Thyroid gland (tissue), 4 donors: ENCODE measurements around the gene PTPRT. TPM values are rescaled to one million over a fixed set of nuclear protein-coding genes. Genes with fewer than 3 reads are reported as not detected.

Experiments used
- DNase-seq, 2 donors: peaks; one replicate each; pipeline ENCODE4 v3.0.0-alpha.2; 2019
- H3K27ac ChIP-seq, 3 donors: fragments of 200-600 bp; sonication (generic); 1 replicate in 2 of 3; 2 replicates in 1 of 3; pipeline ENCODE4 v1.5.1; 2016 to 2019; ENCODE audit warnings: mild to moderate bottlenecking in 1 of 3, moderate library complexity in 1 of 3
- H3K27me3 ChIP-seq: fragments of 200-600 bp; sonication (generic); one replicate; pipeline ENCODE4 v1.5.1; 2019
- H3K36me3 ChIP-seq, 2 donors: fragments of 200-600 bp; sonication (generic); one replicate each; pipeline ENCODE4 v1.5.1; 2016 to 2019
- H3K4me1 ChIP-seq, 2 donors: fragments of 200-600 bp; sonication (generic); one replicate each; pipeline ENCODE4 v1.5.1; 2017 to 2019
- H3K4me3 ChIP-seq, 3 donors: fragments of 200-600 bp; sonication (generic); replicated peaks in 1 of 3; 1 replicate in 2 of 3; 2 replicates in 1 of 3; pipeline ENCODE4 v1.5.1; 2016; ENCODE audit warnings: mild to moderate bottlenecking in 1 of 3
- H3K9me3 ChIP-seq: fragments of 200-600 bp; sonication (generic); one replicate; pipeline ENCODE4 v1.5.1; 2017
- CTCF ChIP-seq, 6 experiments: fragments of 200-600 bp in 3 of 6; fragments of 450-650 bp in 3 of 6; sonication (generic) in 3 of 6; IDR thresholded peaks; one replicate each; pipeline ENCODE4 v1.5.1; 2016 to 2019; ENCODE audit warnings: antibody characterized with exemption in 6 of 6, mild to moderate bottlenecking in 2 of 6, inconsistent platforms in 1 of 6, moderate library complexity in 1 of 6
- POLR2A ChIP-seq, 2 donors: fragments of 450-650 bp; IDR thresholded peaks; one replicate each; pipeline ENCODE4 v1.6.1; 2017; ENCODE audit warnings: antibody characterized with exemption in 2 of 2, mild to moderate bottlenecking in 2 of 2, moderate library complexity in 1 of 2
- WGBS, 2 donors: methylation state at CpG; one replicate each; pipeline ENCODE4 v1.1.5; 2017; 5-methylcytosine and 5-hydroxymethylcytosine counted together
- intact Hi-C: fragments of 100-400 bp; cut with DNase I; formaldehyde crosslinking; loops from one replicate; pipeline ENCODE4 v1.15.1; 2023
- total RNA-seq, 4 donors: library from RNA; depleted of rRNA; stranded (reverse); fragments of >200 nt; gene quantifications; one replicate each; pipeline ENCODE4 v1.2.3, GENCODE V29; 2016

The PTPRT gene
- total RNA-seq, 4 donors from 2014 or later: 0.11 to 0.15 TPM; not detected in 2

- DNase-seq: no peak
- no peak overlapping the region for H3K27ac ChIP-seq
- no peaks in the 10 kb centered on the region for H3K27me3 ChIP-seq
- TF ChIP-seq POLR2A (IDR thresholded peaks at IDR 0.05) (no peak), CTCF (IDR thresholded peaks at IDR 0.05) (no peak)
- no peaks in the 10 kb centered on the region for H3K4me1 ChIP-seq
- intact Hi-C loops: no loop called here
- no peaks in the 10 kb centered on the region for H3K36me3 ChIP-seq
- 79 to 83% methylated on average over 3 of the region's 3 CpGs for WGBS, 2 donors
- H3K9me3 ChIP-seq: no peaks in the 10 kb centered on the region
- H3K4me3 ChIP-seq: no peak overlapping the region
Observed at GRCh38 chr20:43193443-43193842, 3.7 kb upstream of the PTPRT start.

- H3K27ac ChIP-seq: no peak overlapping the region
- no peaks in the 10 kb centered on the region for H3K9me3 ChIP-seq
- H3K4me1 ChIP-seq: no peaks in the 10 kb centered on the region
- no peaks in the 10 kb centered on the region for H3K27me3 ChIP-seq
- no peak for DNase-seq
- H3K36me3 ChIP-seq: no peaks in the 10 kb centered on the region
- TF ChIP-seq CTCF (IDR thresholded peaks at IDR 0.05): no peak
- no peak for TF ChIP-seq POLR2A (IDR thresholded peaks at IDR 0.05)
- 30 to 38% methylated on average over 8 to 11 of the region's 12 CpGs for WGBS, 2 donors
- intact Hi-C loops: no loop called here
- no peak overlapping the region for H3K4me3 ChIP-seq
Observed at GRCh38 chr20:43191946-43192863, 2.5 kb upstream of the PTPRT start.

GRCh38 chr20:43191143-43191542 is 1.4 kb upstream of the PTPRT start:
- Histone ChIP-seq H3K27me3 (no peaks in the 10 kb centered on the region), H3K9me3 (no peaks in the 10 kb centered on the region), H3K4me1 (no peaks in the 10 kb centered on the region), H3K4me3 (no peak overlapping the region), H3K27ac (no peak overlapping the region), H3K36me3 (no peaks in the 10 kb centered on the region)
- intact Hi-C loops: no loop called here
- WGBS, 2 donors: 54 to 65% methylated on average over 5 of the region's 5 CpGs
- DNase-seq: no peak
- TF ChIP-seq POLR2A (IDR thresholded peaks at IDR 0.05) (no peak), CTCF (IDR thresholded peaks at IDR 0.05) (no peak)

- no peak overlapping the region for H3K4me3 ChIP-seq
- intact Hi-C loops: no loop called here
- H3K27me3 ChIP-seq: no peaks in the 10 kb centered on the region
- no peaks in the 10 kb centered on the region for H3K36me3 ChIP-seq
- TF ChIP-seq POLR2A (IDR thresholded peaks at IDR 0.05) (no peak), CTCF (IDR thresholded peaks at IDR 0.05) (no peak)
- H3K27ac ChIP-seq: no peak overlapping the region
- no peak for DNase-seq
- H3K9me3 ChIP-seq: no peaks in the 10 kb centered on the region
- 5 to 6% methylated on average over 24 of the region's 24 CpGs for WGBS, 2 donors
- H3K4me1 ChIP-seq: no peaks in the 10 kb centered on the region
Observed at GRCh38 chr20:43190332-43190953, 737 bp upstream of the PTPRT start.
